GM12878 (cell line): ENCODE measurements around the gene PCLO.

ENCODE experiments used
- POLR2AphosphoS5 ChIP-seq: IDR thresholded peaks from 2 replicates; pipeline ENCODE4 v1.6.1; 2011; ENCODE audit warnings: mild to moderate bottlenecking, low read length, inconsistent platforms
- SP1 ChIP-seq: IDR thresholded peaks from one replicate; pipeline ENCODE4 v1.6.1; 2011; ENCODE audit warnings: low read depth, low read length
- YY1 ChIP-seq: IDR thresholded peaks from 2 replicates; pipeline ENCODE4 v1.6.1; 2011; ENCODE audit warnings: low read depth, mild to moderate bottlenecking, low read length
- TF ChIP-seq, protein P1 (sequence below): IDR thresholded peaks from 2 replicates; pipeline ENCODE4 v1.6.1; 2012; ENCODE audit warnings: mild to moderate bottlenecking, low read depth, low read length

- TF ChIP-seq POLR2AphosphoS5: no peak
- no peak for TF ChIP-seq YY1
- TF ChIP-seq SP1: no peak
- TF ChIP-seq, protein P1, sequence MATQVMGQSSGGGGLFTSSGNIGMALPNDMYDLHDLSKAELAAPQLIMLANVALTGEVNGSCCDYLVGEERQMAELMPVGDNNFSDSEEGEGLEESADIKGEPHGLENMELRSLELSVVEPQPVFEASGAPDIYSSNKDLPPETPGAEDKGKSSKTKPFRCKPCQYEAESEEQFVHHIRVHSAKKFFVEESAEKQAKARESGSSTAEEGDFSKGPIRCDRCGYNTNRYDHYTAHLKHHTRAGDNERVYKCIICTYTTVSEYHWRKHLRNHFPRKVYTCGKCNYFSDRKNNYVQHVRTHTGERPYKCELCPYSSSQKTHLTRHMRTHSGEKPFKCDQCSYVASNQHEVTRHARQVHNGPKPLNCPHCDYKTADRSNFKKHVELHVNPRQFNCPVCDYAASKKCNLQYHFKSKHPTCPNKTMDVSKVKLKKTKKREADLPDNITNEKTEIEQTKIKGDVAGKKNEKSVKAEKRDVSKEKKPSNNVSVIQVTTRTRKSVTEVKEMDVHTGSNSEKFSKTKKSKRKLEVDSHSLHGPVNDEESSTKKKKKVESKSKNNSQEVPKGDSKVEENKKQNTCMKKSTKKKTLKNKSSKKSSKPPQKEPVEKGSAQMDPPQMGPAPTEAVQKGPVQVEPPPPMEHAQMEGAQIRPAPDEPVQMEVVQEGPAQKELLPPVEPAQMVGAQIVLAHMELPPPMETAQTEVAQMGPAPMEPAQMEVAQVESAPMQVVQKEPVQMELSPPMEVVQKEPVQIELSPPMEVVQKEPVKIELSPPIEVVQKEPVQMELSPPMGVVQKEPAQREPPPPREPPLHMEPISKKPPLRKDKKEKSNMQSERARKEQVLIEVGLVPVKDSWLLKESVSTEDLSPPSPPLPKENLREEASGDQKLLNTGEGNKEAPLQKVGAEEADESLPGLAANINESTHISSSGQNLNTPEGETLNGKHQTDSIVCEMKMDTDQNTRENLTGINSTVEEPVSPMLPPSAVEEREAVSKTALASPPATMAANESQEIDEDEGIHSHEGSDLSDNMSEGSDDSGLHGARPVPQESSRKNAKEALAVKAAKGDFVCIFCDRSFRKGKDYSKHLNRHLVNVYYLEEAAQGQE: no peak
Observed at GRCh38 chr7:83038787-83039186, 123.9 kb downstream of the PCLO start.
